ENCODE measurements around the gene SP4.

- TF ChIP-seq CTCF (IDR thresholded peaks at IDR 0.05) (no peak), POLR2A (IDR thresholded peaks at IDR 0.05) (no peak), POLR2AphosphoS5 (IDR thresholded peaks at IDR 0.05) (no peak)
Observed at GRCh38 chr7:21407796-21408480, 19.9 kb upstream of the SP4 start.
